Fibroblast of skin of left biceps (primary cell): ENCODE data around the gene NUP98.
"Not testable (repeated sequence)": the region's sequence is repeated elsewhere in the genome, so short reads cannot be mapped to it uniquely, and the experiment has no call there.

Experiments used
- DNase-seq, 2 experiments: peaks; one replicate each; pipeline ENCODE4 v3.0.0-alpha.2; 2013; ENCODE audit warnings: low read depth in 2 of 2

NUP98 gene

GRCh38 chr11:3671334-3672254 lies 125.8 kb downstream of the NUP98 start, which contains the start of gene CHRNA10:
Gene CHRNA10, minus strand, starts transcription at chr11:3671384. Its CDS starts 72 bp downstream, at chr11:3671312.
- DNase-seq: no peak

GRCh38 chr11:3669742-3670183 lies 127.6 kb downstream of the NUP98 start:
- no peak for DNase-seq

- no peak for DNase-seq
Observed at GRCh38 chr11:3669128-3669527, 128.2 kb downstream of the NUP98 start.

GRCh38 chr11:3667149-3668035 lies 130.0 kb downstream of the NUP98 start:
- DNase-seq: no peak

- DNase-seq: no peak
Observed at GRCh38 chr11:3666023-3666530, 131.3 kb downstream of the NUP98 start.

- no peak for DNase-seq
Observed at GRCh38 chr11:3665336-3666022, 131.9 kb downstream of the NUP98 start.

- DNase-seq: no peak
Observed at GRCh38 chr11:3664032-3664630, 133.2 kb downstream of the NUP98 start.

GRCh38 chr11:3662856-3663255 lies 134.5 kb downstream of the NUP98 start:
- DNase-seq: no peak

GRCh38 chr11:3660960-3661359 lies 136.4 kb downstream of the NUP98 start:
- no peak for DNase-seq

- DNase-seq: no peak
Observed at GRCh38 chr11:3659595-3660515, 137.5 kb downstream of the NUP98 start.

GRCh38 chr11:3658252-3658651 lies 139.1 kb downstream of the NUP98 start:
- no peak for DNase-seq

GRCh38 chr11:3657331-3657730 lies 140.0 kb downstream of the NUP98 start:
- not testable (repeated sequence) for DNase-seq

- no peak for DNase-seq
Observed at GRCh38 chr11:3655547-3655946, 141.8 kb downstream of the NUP98 start.

- not testable (repeated sequence) for DNase-seq
Observed at GRCh38 chr11:3652514-3652913, 144.8 kb downstream of the NUP98 start.

GRCh38 chr11:3649374-3649773 lies 148.0 kb downstream of the NUP98 start:
- DNase-seq: not testable (repeated sequence)

GRCh38 chr11:3648843-3649242 lies 148.5 kb downstream of the NUP98 start:
- not testable (repeated sequence) for DNase-seq

GRCh38 chr11:3645552-3645951 lies 151.8 kb downstream of the NUP98 start:
- no peak for DNase-seq

GRCh38 chr11:3644817-3645235 lies 152.5 kb downstream of the NUP98 start, which contains the start of gene ART1:
Gene ART1, plus strand, starts transcription at chr11:3645128. Its CDS starts 14,086 bp downstream, at chr11:3659214.
- DNase-seq: no peak

GRCh38 chr11:3643102-3643546 lies 154.2 kb downstream of the NUP98 start:
- not testable (repeated sequence) for DNase-seq
